CD14-positive monocyte (primary cell): ENCODE measurements around the gene MBD1. TPM values are rescaled to one million over a fixed set of nuclear protein-coding genes. Genes with fewer than 3 reads are reported as not detected.

Experiments used
- DNase-seq, 3 donors: peaks; one replicate each; pipeline ENCODE4 v3.0.0-alpha.2; 2011 to 2022
- H2AFZ ChIP-seq: 2 replicates; pipeline ENCODE4 v1.6.0; 2012; ENCODE audit warnings: mild to moderate bottlenecking, low read depth, low read length, inconsistent platforms; ENCODE audit not compliant: insufficient read depth, poor library complexity, severe bottlenecking
- H3K27ac ChIP-seq, 2 donors: 1 replicate in 1 of 2; 2 replicates in 1 of 2; pipeline ENCODE4 v1.5.1; 2012 to 2013; ENCODE audit warnings: low read length in 2 of 2, control low read depth in 1 of 2, inconsistent platforms in 1 of 2, low read depth in 1 of 2, mild to moderate bottlenecking in 1 of 2
- H3K27me3 ChIP-seq, 2 donors: one replicate each; pipeline versions ENCODE4 v1.6.0 to v1.6.1; 2011 to 2013; ENCODE audit warnings: low read length in 2 of 2; ENCODE audit not compliant: control insufficient read depth in 2 of 2, insufficient read depth in 2 of 2
- H3K36me3 ChIP-seq, 2 donors: replicated peaks in 1 of 2; 1 replicate in 1 of 2; 2 replicates in 1 of 2; pipeline versions ENCODE4 v1.5.1 to v1.6.1; 2012 to 2013; ENCODE audit warnings: low read length in 2 of 2, control low read depth in 1 of 2, inconsistent platforms in 1 of 2, mild to moderate bottlenecking in 1 of 2; ENCODE audit not compliant: insufficient read depth in 2 of 2, control insufficient read depth in 1 of 2
- H3K4me1 ChIP-seq, 2 donors: 1 replicate in 1 of 2; 2 replicates in 1 of 2; pipeline versions ENCODE4 v1.5.1 to v1.6.1; 2012 to 2013; ENCODE audit warnings: low read length in 2 of 2, control low read depth in 1 of 2, inconsistent platforms in 1 of 2, mild to moderate bottlenecking in 1 of 2, moderate library complexity in 1 of 2; ENCODE audit not compliant: insufficient read depth in 2 of 2, control insufficient read depth in 1 of 2
- H3K4me2 ChIP-seq: replicated peaks from 2 replicates; pipeline ENCODE3; 2012; ENCODE audit warnings: low read length, moderate library complexity, mild to moderate bottlenecking; ENCODE audit not compliant: poor library complexity, severe bottlenecking; ENCODE audit errors: extremely low read depth
- H3K4me3 ChIP-seq, 3 experiments: fragments of 200-600 bp in 1 of 3; sonication (generic) in 1 of 3; replicated peaks in 1 of 3; 1 replicate in 2 of 3; 2 replicates in 1 of 3; pipeline ENCODE4 v1.5.1; 2011 to 2013; ENCODE audit warnings: low read length in 3 of 3, mild to moderate bottlenecking in 3 of 3, control low read depth in 2 of 3, low read depth in 2 of 3, inconsistent platforms in 1 of 3, moderate library complexity in 1 of 3
- H3K79me2 ChIP-seq: 2 replicates; pipeline ENCODE4 v1.6.0; 2012; ENCODE audit warnings: mild to moderate bottlenecking, control low read depth, inconsistent platforms, low read length, moderate library complexity; ENCODE audit not compliant: insufficient read depth
- H3K9ac ChIP-seq: 2 replicates; pipeline ENCODE4 v1.6.0; 2017; ENCODE audit warnings: low read length, mild to moderate bottlenecking; ENCODE audit not compliant: insufficient read depth, poor library complexity, severe bottlenecking
- H3K9me3 ChIP-seq, 2 donors: replicated peaks in 1 of 2; 1 replicate in 1 of 2; 2 replicates in 1 of 2; pipeline versions ENCODE4 v1.5.1 to v1.6.1; 2012 to 2013; ENCODE audit warnings: low read length in 2 of 2, control low read depth in 1 of 2; ENCODE audit not compliant: control insufficient read depth in 1 of 2, insufficient read depth in 1 of 2
- H4K20me1 ChIP-seq: 2 replicates; pipeline ENCODE4 v1.6.0; 2012; ENCODE audit warnings: mild to moderate bottlenecking, low read length, control low read depth, moderate library complexity; ENCODE audit not compliant: insufficient read depth
- H3K27ac Mint-ChIP-seq, 7 donors: one replicate each; pipeline ENCODE4 v1.8.0; 2020; ENCODE audit warnings: mild to moderate bottlenecking in 7 of 7, mixed read lengths in 7 of 7, moderate library complexity in 6 of 7, inconsistent platforms in 2 of 7
- H3K27me3 Mint-ChIP-seq, 3 donors: one replicate each; pipeline ENCODE4 v1.8.0; 2021 to 2022; ENCODE audit warnings: low read depth in 3 of 3, mild to moderate bottlenecking in 3 of 3, mixed read lengths in 3 of 3, moderate library complexity in 3 of 3, inconsistent platforms in 1 of 3
- H3K36me3 Mint-ChIP-seq, 2 donors: one replicate each; pipeline ENCODE4 v1.8.0; 2020; ENCODE audit warnings: mixed read lengths in 2 of 2, inconsistent platforms in 1 of 2, mild to moderate bottlenecking in 1 of 2
- H3K4me1 Mint-ChIP-seq: one replicate; pipeline ENCODE4 v1.8.0; 2020; ENCODE audit warnings: mild to moderate bottlenecking, mixed read lengths
- H3K4me3 Mint-ChIP-seq, 2 donors: one replicate each; pipeline ENCODE4 v1.8.0; 2020; ENCODE audit warnings: mild to moderate bottlenecking in 2 of 2, mixed read lengths in 2 of 2, moderate library complexity in 1 of 2
- H3K9me3 Mint-ChIP-seq, 7 donors: one replicate each; pipeline ENCODE4 v1.8.0; 2020 to 2022; ENCODE audit warnings: mixed read lengths in 7 of 7, mild to moderate bottlenecking in 6 of 7, moderate library complexity in 6 of 7, inconsistent platforms in 2 of 7
- CTCF ChIP-seq: fragments of 200-600 bp; IDR thresholded peaks from one replicate; pipeline ENCODE4 v1.8.0; 2022; ENCODE audit warnings: antibody characterized with exemption, mild to moderate bottlenecking
- WGBS: methylation state at CpG from one replicate; pipeline ENCODE4 v1.1.5; 2013; ENCODE audit warnings: missing lambda C conversion rate; ENCODE audit not compliant: insufficient coverage; 5-methylcytosine and 5-hydroxymethylcytosine counted together
- intact Hi-C, 2 donors: fragments of 100-400 bp; cut with micrococcal nuclease; formaldehyde crosslinking; loops; one replicate each; pipeline versions ENCODE4 v1.15.0 to v1.15.1; 2023
- polyA plus RNA-seq, 3 donors: library from polyadenylated mRNA; depleted of rRNA in 1 of 3; unstranded in 2 of 3; stranded (reverse) in 1 of 3; fragments of 300-500 nt in 2 of 3; fragments of >200 nt in 1 of 3; fragmentation: Illumina TruSeq in 2 of 3; gene quantifications; 1 replicate in 2 of 3; 2 replicates in 1 of 3; pipeline ENCODE4 v1.2.3, GENCODE V29; 2012 to 2021

The MBD1 gene
- polyA plus RNA-seq, 3 donors: 13.2 to 88.6 (median 17.4) TPM

GRCh38 chr18:50276452-50276851, 4.9 kb downstream of the MBD1 start:
- H3K27ac Mint-ChIP-seq: peak overlapping the region in 5 of 7 donors; percentile 0 to 66 (median 50)
- WGBS: no CpG with 5 or more reads among the region's 4 CpGs
- peaks cover 63 to 67% of the 10 kb centered on the region in 2 donors for H3K36me3 Mint-ChIP-seq

DNA sequence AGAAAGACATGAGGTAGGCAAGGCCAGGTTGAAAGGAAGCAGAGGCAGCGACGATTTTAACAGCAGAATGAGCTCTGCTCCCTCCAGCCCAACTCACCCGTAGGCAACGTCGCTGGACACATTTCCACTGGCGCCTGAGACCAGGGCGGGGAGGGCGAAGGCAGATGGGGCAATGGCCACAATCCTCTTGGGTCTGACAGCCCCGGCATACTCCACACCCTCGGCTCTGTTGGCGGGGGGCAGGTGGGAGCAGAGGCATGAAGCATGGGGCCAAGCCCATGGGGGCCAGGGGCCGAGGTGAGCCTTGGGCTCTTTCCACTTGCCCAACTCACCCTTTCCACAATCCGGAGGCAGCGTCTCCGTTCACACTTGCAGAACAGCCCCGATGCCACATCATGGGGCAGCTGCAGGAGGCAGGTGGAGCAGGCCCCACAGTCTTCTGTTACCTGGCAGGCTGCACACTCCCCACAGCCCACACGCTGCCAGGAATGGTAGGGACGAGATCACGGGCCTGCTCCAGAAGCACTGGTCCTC, 5.8 kb downstream of the MBD1 start:
- Histone ChIP-seq H3K9ac (no peak overlapping the region), H3K27me3 (no peaks in the 10 kb centered on the region), H3K36me3 (peaks cover 74 to 92% of the 10 kb centered on the region in 2 donors), H3K4me1 (peaks cover 10 to 16% of the 10 kb centered on the region in 2 donors), H3K79me2 (peaks cover 30% of the 10 kb centered on the region), H3K27ac (no peak overlapping the region), H3K4me2 (no peak overlapping the region), H4K20me1 (no peaks in the 10 kb centered on the region), H3K9me3 (no peaks in the 10 kb centered on the region), H3K4me3 (no peak overlapping the region), H2AFZ (no peak overlapping the region)
- intact Hi-C loops: no loop called here
- Mint-ChIP-seq H3K27me3 (no peaks in the 10 kb centered on the region), H3K9me3 (peaks cover 0 to 2% (median 0%) of the 10 kb centered on the region in 7 donors), H3K4me1 (peaks cover 15% of the 10 kb centered on the region), H3K36me3 (peaks cover 69 to 74% of the 10 kb centered on the region in 2 donors), H3K4me3 (no peak overlapping the region), H3K27ac (peak overlapping the region in 2 of 7 donors; percentile 21 to 59)
- no peak for DNase-seq
- 98% methylated on average over 17 of the region's 19 CpGs for WGBS
- no peak for TF ChIP-seq CTCF

More at GRCh38 chr18:50276452-50276851, 4.9 kb downstream of the MBD1 start:
- Histone ChIP-seq H3K9ac (no peak overlapping the region), H3K27ac (no peak overlapping the region), H3K79me2 (peaks cover 36% of the 10 kb centered on the region), H3K27me3 (no peaks in the 10 kb centered on the region), H2AFZ (no peak overlapping the region), H3K4me3 (no peak overlapping the region), H3K4me1 (peaks cover 13 to 21% of the 10 kb centered on the region in 2 donors), H3K36me3 (peaks cover 65 to 83% of the 10 kb centered on the region in 2 donors), H4K20me1 (no peaks in the 10 kb centered on the region), H3K9me3 (no peaks in the 10 kb centered on the region), H3K4me2 (no peak overlapping the region)
- DNase-seq: no peak
- no peaks in the 10 kb centered on the region for H3K27me3 Mint-ChIP-seq
- TF ChIP-seq CTCF: no peak
- H3K4me3 Mint-ChIP-seq: no peak overlapping the region
- H3K4me1 Mint-ChIP-seq: peaks cover 20% of the 10 kb centered on the region
- peaks cover 0 to 2% (median 0%) of the 10 kb centered on the region in 7 donors for H3K9me3 Mint-ChIP-seq
- intact Hi-C loops: no loop called here
